GM12892 (cell line): Measurements from ENCODE around the gene UVSSA.

Source experiments
- POLR2AphosphoS5 ChIP-seq: IDR thresholded peaks from 2 replicates; pipeline ENCODE4 v1.6.1; 2011; ENCODE audit warnings: low read depth, low read length, control low read depth
- TAF1 ChIP-seq: IDR thresholded peaks from 2 replicates; pipeline ENCODE4 v1.6.1; 2011; ENCODE audit warnings: low read depth, mild to moderate bottlenecking, control low read depth, low read length, borderline replicate concordance

- no peak for TF ChIP-seq POLR2AphosphoS5
- TF ChIP-seq TAF1, result no peak
Measured at GRCh38 chr4:1417522-1418390, 70.7 kb downstream of the UVSSA start.
